CD4-positive, alpha-beta T cell treated with Interleukin-21 for 1 hour (primary cell): ENCODE measurements around the gene AP3S2.

Source experiments
- DNase-seq: peaks from one replicate; pipeline ENCODE4 v3.0.0-alpha.2; 2020

Gene AP3S2

DNA sequence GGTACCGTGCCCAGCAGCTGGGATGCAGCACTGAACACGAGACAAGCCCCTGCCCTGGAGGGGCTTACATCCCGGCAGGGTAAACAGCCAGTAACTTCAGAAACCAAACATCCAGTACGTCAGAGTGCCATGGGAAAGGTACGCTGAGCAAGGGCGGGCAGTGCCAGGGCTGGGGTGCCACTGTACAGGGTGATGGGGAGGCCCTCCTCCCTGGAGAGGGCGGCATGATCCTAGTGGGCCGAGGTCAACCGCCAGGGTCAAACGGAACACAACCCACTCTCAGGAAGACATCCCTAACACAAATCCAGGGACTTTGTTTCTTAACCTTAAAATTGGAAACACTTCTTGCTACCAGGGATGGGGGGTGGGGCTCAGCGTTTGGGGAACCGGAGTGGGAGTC, 63.2 kb downstream of the AP3S2 start:
- no peak for DNase-seq

DNA sequence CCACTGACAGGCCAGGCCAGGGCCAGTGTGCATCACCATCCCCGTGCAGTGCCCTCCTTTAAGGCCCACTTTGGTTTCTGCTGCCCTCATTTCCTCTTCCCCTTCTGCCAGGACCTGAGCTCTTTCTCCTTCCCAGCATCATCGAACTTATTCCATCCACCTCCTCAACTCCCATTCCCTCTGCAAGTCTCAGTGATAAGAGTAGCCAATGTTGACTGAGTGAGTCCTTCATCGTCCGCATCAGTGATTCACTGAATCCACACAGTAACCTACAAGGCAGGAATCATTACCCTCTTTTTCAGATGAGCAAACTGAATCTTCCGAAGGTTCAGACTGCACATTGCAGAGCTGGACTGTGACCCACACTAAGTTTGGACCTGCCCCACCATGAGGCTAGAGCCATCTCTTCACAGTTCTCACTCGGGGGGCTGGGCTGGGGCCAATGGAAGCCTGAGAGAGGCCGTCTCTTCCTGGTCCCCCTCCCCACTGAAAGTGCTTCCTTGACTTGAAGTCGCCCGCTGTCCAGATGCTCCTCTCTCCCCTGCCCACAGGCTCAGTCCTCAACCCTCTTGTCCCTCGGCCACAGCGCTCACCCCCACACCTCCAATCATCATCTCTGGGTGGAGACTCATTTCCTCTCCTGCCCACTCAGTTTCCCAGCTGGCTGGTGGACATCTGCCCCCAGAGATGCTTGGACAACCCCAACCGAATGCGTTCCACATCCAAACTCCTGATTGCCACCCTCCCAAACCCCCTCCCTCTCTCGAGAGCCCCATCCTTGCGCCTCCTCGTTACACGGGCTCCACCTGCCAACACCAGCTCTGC, 64.0 kb downstream of the AP3S2 start:
- DNase-seq = no peak

GRCh38 chr15:89829161-89829560, 64.6 kb downstream of the AP3S2 start:
- DNase-seq = no peak

GRCh38 chr15:89828281-89829145, 65.3 kb downstream of the AP3S2 start:
- no peak for DNase-seq

GRCh38 chr15:89827829-89828228, 66.0 kb downstream of the AP3S2 start:
- DNase-seq = no peak

DNA sequence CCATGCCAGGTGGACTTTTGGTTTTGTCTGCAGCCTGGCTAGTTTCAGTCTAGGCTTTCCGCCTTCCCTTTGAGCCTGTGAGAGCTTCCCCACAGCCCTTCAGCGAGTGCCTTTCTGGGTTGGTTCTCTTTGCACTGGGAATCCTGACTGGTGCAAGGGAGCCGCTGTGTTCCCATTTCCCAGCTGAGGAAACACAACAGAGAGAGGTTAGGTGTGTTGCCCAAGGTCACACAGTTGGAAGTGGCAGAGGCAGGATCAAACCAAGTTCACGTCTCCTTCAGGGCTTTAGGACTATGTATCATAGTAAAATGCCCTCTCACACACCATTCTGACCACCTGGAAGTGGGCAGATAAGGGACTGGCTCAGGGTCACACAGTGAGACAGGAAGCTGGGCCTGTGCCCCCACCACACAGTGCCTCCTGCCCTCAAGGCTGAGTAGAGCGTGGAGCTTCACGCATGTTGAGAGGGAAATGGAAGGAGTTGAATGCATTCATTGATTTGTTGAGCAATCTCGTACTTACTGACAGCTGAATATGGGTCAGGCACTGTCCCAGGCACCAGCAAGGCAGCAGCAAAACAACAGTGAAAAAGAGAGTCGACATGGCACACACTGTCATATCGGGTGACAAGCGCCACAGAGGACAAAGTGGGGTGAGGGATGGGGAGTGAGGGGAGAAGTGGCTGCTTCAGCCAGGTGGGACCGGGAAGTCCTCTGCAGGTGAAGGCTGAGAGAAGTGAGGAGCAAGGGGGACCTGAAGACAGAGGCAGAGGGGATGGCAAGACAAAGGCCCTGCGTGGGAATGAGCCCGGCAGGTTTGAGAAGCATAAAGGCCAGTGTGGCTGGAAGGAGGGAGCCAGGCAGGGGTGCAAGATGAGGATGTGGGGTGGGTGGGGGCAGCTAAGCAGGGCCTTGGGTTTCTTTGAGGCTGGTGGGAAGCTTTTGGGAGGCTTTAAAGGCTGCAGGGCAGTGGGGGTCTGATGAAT, 66.8 kb downstream of the AP3S2 start:
- DNase-seq = no peak

DNA sequence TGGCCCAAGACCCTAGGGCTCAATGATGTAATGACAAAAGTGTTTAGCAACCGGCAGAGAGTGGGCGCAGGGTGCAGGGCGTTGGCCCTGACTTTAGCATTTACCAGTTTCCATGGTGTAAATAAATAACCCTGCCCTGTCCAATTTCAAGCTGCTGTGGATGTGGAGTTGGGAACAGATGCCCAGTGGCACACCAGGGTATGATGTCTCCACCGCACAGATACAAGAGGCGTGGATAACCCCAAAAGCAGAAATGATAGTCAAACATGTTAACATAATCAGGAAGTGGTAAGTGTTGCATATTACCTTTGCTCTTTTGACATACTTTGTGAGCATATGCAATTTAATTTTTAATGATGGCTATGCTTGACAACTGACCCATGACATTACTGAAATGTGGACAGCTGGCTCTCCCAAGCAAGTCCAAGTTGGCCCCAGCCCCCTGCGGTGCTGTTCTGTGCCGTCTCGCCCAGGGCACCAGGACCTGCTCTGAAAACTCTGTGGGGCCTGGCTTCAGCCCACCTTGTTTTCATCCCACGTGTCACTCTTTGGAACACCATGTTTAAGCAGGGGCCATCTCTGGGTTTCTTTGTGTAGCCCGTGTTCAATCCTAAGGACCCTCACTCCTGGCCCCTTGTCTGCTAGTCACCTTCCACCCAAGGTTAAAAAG, 68.4 kb downstream of the AP3S2 start:
- peak; percentile 18 for DNase-seq

DNA sequence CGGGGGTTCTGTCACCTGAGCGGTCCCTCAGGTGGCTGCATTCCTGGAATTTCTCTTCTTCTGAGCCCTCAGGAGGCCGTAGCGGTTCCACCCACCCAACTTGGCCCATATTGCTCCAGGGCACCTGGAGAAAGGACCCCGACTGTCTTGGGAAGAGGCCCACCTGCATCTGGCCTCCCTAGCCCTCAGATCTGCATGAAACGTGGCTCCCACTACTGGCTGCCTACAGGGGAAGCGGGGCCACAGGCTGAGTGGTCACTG, 69.3 kb downstream of the AP3S2 start:
- DNase-seq = no peak

- no peak for DNase-seq
Observed at GRCh38 chr15:89823836-89824606, 69.8 kb downstream of the AP3S2 start.

GRCh38 chr15:89822951-89823711, 70.7 kb downstream of the AP3S2 start:
- no peak for DNase-seq

GRCh38 chr15:89822611-89822950, 71.2 kb downstream of the AP3S2 start:
- no peak for DNase-seq

GRCh38 chr15:89822026-89822425, 71.8 kb downstream of the AP3S2 start:
- no peak for DNase-seq

GRCh38 chr15:89820666-89821611, 72.9 kb downstream of the AP3S2 start:
- DNase-seq = no peak

GRCh38 chr15:89818287-89818686, 75.5 kb downstream of the AP3S2 start:
- no peak for DNase-seq

- DNase-seq = no peak
Observed at GRCh38 chr15:89817701-89818280, 76.0 kb downstream of the AP3S2 start.

GRCh38 chr15:89815769-89816168, 78.0 kb downstream of the AP3S2 start:
- DNase-seq = no peak

DNA sequence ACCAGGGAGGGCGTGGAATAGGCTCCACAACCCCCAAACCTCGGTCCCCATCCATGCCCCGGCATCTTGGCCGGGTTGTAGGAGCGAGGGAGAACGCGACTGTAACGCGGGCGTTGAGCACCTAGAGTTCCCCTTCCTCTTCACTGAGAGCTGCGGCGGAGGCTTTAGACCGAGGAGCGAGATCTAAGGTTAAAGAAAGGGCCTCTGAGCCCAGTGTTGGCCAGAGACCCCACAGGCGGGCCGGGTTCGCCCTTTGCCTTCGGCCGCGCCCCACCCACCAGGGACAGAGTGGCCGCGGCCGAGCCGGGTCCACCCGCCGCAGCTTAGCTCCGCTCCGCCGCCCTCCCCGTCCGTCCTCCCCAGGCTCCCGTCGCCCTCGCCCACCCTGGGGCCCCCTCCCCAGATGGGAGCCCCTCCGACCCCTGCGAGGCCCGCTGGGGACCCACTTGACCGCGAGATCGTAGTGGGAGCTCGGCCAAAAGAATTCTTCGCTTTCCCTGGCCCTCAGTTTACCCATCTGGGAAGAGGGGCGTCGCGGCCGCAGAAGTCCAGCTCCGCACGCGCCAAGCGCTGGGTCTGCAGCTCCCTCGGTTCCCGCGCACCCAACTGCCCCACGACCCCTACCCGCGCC, 79.6 kb downstream of the AP3S2 start:
- DNase-seq = no peak

GRCh38 chr15:89813381-89814111, 80.2 kb downstream of the AP3S2 start:
- DNase-seq = no peak
